Adrenal gland (tissue), 12 donors: ENCODE data around the gene NDUFB10. TPM values are rescaled to one million over a fixed set of nuclear protein-coding genes. Genes with fewer than 3 reads are reported as not detected.

Experiments used
- DNase-seq, 7 donors: peaks; one replicate each; pipeline ENCODE4 v3.0.0-alpha.2; 2019 to 2020
- H3K27ac ChIP-seq, 5 donors: fragments of 200-600 bp; sonication (generic) in 4 of 5; 1 replicate in 3 of 5; 2 replicates in 2 of 5; pipeline versions ENCODE4 v1.5.1 to v1.8.0; 2016 to 2020; ENCODE audit warnings: mild to moderate bottlenecking in 1 of 5
- H3K27me3 ChIP-seq: fragments of 200-600 bp; 2 replicates; pipeline ENCODE4 v1.8.0; 2021
- H3K36me3 ChIP-seq, 2 donors: fragments of 200-600 bp; replicated peaks in 1 of 2; 1 replicate in 1 of 2; 2 replicates in 1 of 2; pipeline versions ENCODE4 v1.5.1 to v1.8.0; 2018 to 2022
- H3K4me1 ChIP-seq, 2 donors: fragments of 200-600 bp; replicated peaks in 1 of 2; 1 replicate in 1 of 2; 2 replicates in 1 of 2; pipeline versions ENCODE4 v1.5.1 to v1.8.0; 2018 to 2021
- H3K4me3 ChIP-seq, 4 donors: fragments of 200-600 bp; sonication (generic) in 3 of 4; one replicate each; pipeline ENCODE4 v1.5.1; 2016 to 2018
- H3K9me3 ChIP-seq, 3 donors: fragments of 200-600 bp; sonication (generic) in 1 of 3; replicated peaks in 1 of 3; 1 replicate in 2 of 3; 2 replicates in 1 of 3; pipeline versions ENCODE4 v1.5.1 to v1.8.0; 2016 to 2021
- CTCF ChIP-seq, 6 experiments: fragments of 450-650 bp in 4 of 6; fragments of 200-600 bp in 2 of 6; sonication (generic) in 1 of 6; IDR thresholded peaks; 1 replicate in 5 of 6; 2 replicates in 1 of 6; pipeline versions ENCODE4 v1.5.1 to v1.8.0; 2016 to 2021; ENCODE audit warnings: antibody characterized with exemption in 6 of 6, mild to moderate bottlenecking in 2 of 6, moderate library complexity in 1 of 6
- POLR2A ChIP-seq, 2 donors: fragments of 450-650 bp; IDR thresholded peaks; one replicate each; pipeline ENCODE4 v1.6.1; 2017; ENCODE audit warnings: antibody characterized with exemption in 2 of 2, mild to moderate bottlenecking in 2 of 2, moderate library complexity in 1 of 2
- WGBS, 4 donors: extraction: QIAGEN DNeasy Blood & Tissue Kit in 2 of 4; methylation state at CpG; one replicate each; pipeline versions ENCODE4 v1.1.5 to v1.1.7; 2013 to 2017; 5-methylcytosine and 5-hydroxymethylcytosine counted together
- intact Hi-C, 2 donors: fragments of 100-400 bp; cut with DNase I; formaldehyde crosslinking; loops; one replicate each; pipeline versions ENCODE4 v1.14.1 to v1.15.0; 2022 to 2023
- polyA plus RNA-seq, 3 donors: library from polyadenylated mRNA; stranded (reverse); fragments of 200-250 nt in 2 of 3; fragments of 350-450 nt in 1 of 3; fragmentation: Illumina TruSeq in 1 of 3; extraction: RNeasy Lipid Tissue Mini Kit (QIAGEN cat#74804) in 1 of 3; gene quantifications; one replicate each; pipeline ENCODE4 v1.2.3, GENCODE V29; 2013 to 2014
- total RNA-seq, 9 donors: library from RNA; depleted of rRNA in 4 of 9; stranded (reverse); fragments of >200 nt in 4 of 9; fragments of 120-200 nt in 1 of 9; fragmentation: NEBNext Ultra II Directional in 1 of 9; extraction: Animal tissue kit (Norgen Biotek cat#: 25700) in 1 of 9; gene quantifications; one replicate each; pipeline versions ENCODE4 v1.1.0 to v1.2.4, GENCODE V29; 2013 to 2023
- donor health status: healthy with polysubstance abuse.
- donor health status: Bipolar disorder and iron deficiency.
- donor health status: DM: yes; HTN: yes; CAD: no.
- donor health status: DM: no; HTN: no; CAD: no.
- donor health status: DM: no; HTN: no; CAD: no.
- donor health status: DM: yes; HTN: yes; CAD: no.

Gene NDUFB10
- total and polyA plus RNA-seq, 12 donors: 109 to 298 (median 175) TPM

- Histone ChIP-seq H3K4me1 (peaks cover 0 to 18% of the 10 kb centered on the region in 2 donors), H3K27ac (peak overlapping the region in 3 of 5 donors; percentile 11 to 74 (median 71)), H3K9me3 (no peaks in the 10 kb centered on the region), H3K36me3 (peaks cover 0 to 25% of the 10 kb centered on the region in 2 donors), H3K27me3 (peaks cover 26% of the 10 kb centered on the region), H3K4me3 (peak overlapping the region in 2 of 4 donors; percentile 57 to 74)
- WGBS, 4 donors: 24 to 30% (median 25%) methylated on average over 15 to 19 of the region's 19 CpGs
- TF ChIP-seq CTCF (IDR thresholded peaks at IDR 0.05): peak in 1 of 6 experiments; percentile 7
- no peak for TF ChIP-seq POLR2A (IDR thresholded peaks at IDR 0.05)
- no peak for DNase-seq
- intact Hi-C loops: no loop called here
Measured at GRCh38 chr16:1982991-1983543, 23.7 kb downstream of the NDUFB10 start.

GRCh38 chr16:1983544-1984346, 24.4 kb downstream of the NDUFB10 start, which contains the start of gene GFER:
Gene GFER (plus strand): TSS chr16:1984193. CDS start chr16:1984219, 26 bp downstream.
- Histone ChIP-seq H3K36me3 (peaks cover 0 to 19% of the 10 kb centered on the region in 2 donors), H3K27ac (peak within 1 kb of the TSS in 3 of 5 donors; percentile 49 to 74 (median 71)), H3K9me3 (no peaks in the 10 kb centered on the region), H3K4me1 (peaks cover 0 to 18% of the 10 kb centered on the region in 2 donors), H3K27me3 (peaks cover 25% of the 10 kb centered on the region), H3K4me3 (peak within 1 kb of the TSS; percentile 15 to 74 (median 44))
- WGBS, 4 donors: 0 to 1% (median 0%) methylated on average over 1 to 109 of the region's 109 CpGs; no CpG with 5 or more reads in 1 of the 4 donors
- intact Hi-C loops: no loop called here
- peak; percentile 51 to 54 for TF ChIP-seq POLR2A (IDR thresholded peaks at IDR 0.05)
- TF ChIP-seq CTCF (IDR thresholded peaks at IDR 0.05): peak in 3 of 6 experiments; percentile 18 to 37 (median 20)
- peak; percentile 84 to 92 (median 91) for DNase-seq

- intact Hi-C loops: no loop called here
- H3K27me3 ChIP-seq: peaks cover 25% of the 10 kb centered on the region
- TF ChIP-seq CTCF (IDR thresholded peaks at IDR 0.05) (no peak), POLR2A (IDR thresholded peaks at IDR 0.05) (no peak)
Measured at GRCh38 chr16:1984347-1985225, 25.2 kb downstream of the NDUFB10 start.

More at GRCh38 chr16:1984347-1985225, 25.2 kb downstream of the NDUFB10 start:
- H3K4me1 ChIP-seq: peaks cover 0 to 18% of the 10 kb centered on the region in 2 donors
- H3K9me3 ChIP-seq: no peaks in the 10 kb centered on the region
- 15 to 66% (median 23%) methylated on average over 10 to 58 of the region's 58 CpGs for WGBS, 4 donors
- H3K36me3 ChIP-seq: peaks cover 0 to 19% of the 10 kb centered on the region in 2 donors
- peak overlapping the region in 3 of 5 donors; percentile 49 to 74 (median 71) for H3K27ac ChIP-seq
- peak overlapping the region in 3 of 4 donors; percentile 32 to 74 (median 57) for H3K4me3 ChIP-seq
- peak in 2 of 7 donors; percentile 37 to 57 for DNase-seq
